ENCODE data around the gene GOLGA6L7.
"Not testable (repeated sequence)": the region's sequence is repeated elsewhere in the genome, so short reads cannot be mapped to it uniquely, and the experiment has no call there.

Gene GOLGA6L7

GRCh38 chr15:28853654-28854053 is 5.2 kb upstream of the GOLGA6L7 start:
- DNase-seq; in situ Hi-C loops (cut with MboI; ENCODE audit: low pct_unique_long_range_greater_than_20kb, low sequenced_read_pairs): not testable (repeated sequence)

GRCh38 chr15:28849766-28850165 is 1.3 kb upstream of the GOLGA6L7 start:
- in situ Hi-C loops (cut with MboI; ENCODE audit: low pct_unique_long_range_greater_than_20kb, low sequenced_read_pairs), result not testable (repeated sequence)

GRCh38 chr15:28849271-28849670 is 827 bp upstream of the GOLGA6L7 start:
- DNase-seq; in situ Hi-C loops (cut with MboI; ENCODE audit: low pct_unique_long_range_greater_than_20kb, low sequenced_read_pairs): not testable (repeated sequence)

More at GRCh38 chr15:28849766-28850165, 1.3 kb upstream of the GOLGA6L7 start:
- DNase-seq, result not testable (repeated sequence)

GRCh38 chr15:28847959-28848358 is 485 bp downstream of the GOLGA6L7 start:
- DNase-seq; in situ Hi-C loops (cut with MboI; ENCODE audit: low pct_unique_long_range_greater_than_20kb, low sequenced_read_pairs): not testable (repeated sequence)

- DNase-seq; in situ Hi-C loops (cut with MboI; ENCODE audit: low pct_unique_long_range_greater_than_20kb, low sequenced_read_pairs): not testable (repeated sequence)
Measured at GRCh38 chr15:28847247-28847646, 1.2 kb downstream of the GOLGA6L7 start.

- DNase-seq; in situ Hi-C loops (cut with MboI; ENCODE audit: low pct_unique_long_range_greater_than_20kb, low sequenced_read_pairs): not testable (repeated sequence)
Measured at GRCh38 chr15:28844147-28844546, 4.3 kb downstream of the GOLGA6L7 start.

GRCh38 chr15:28843520-28843919 is 4.9 kb downstream of the GOLGA6L7 start:
- in situ Hi-C loops (cut with MboI; ENCODE audit: low pct_unique_long_range_greater_than_20kb, low sequenced_read_pairs); DNase-seq: not testable (repeated sequence)

GRCh38 chr15:28842210-28842609 is 6.2 kb downstream of the GOLGA6L7 start:
- DNase-seq; in situ Hi-C loops (cut with MboI; ENCODE audit: low pct_unique_long_range_greater_than_20kb, low sequenced_read_pairs): not testable (repeated sequence)

- DNase-seq; in situ Hi-C loops (cut with MboI; ENCODE audit: low pct_unique_long_range_greater_than_20kb, low sequenced_read_pairs): not testable (repeated sequence)
Measured at GRCh38 chr15:28840285-28840684, 8.2 kb downstream of the GOLGA6L7 start.

GRCh38 chr15:28834957-28835585 is 13.4 kb downstream of the GOLGA6L7 start:
- in situ Hi-C loops (cut with MboI; ENCODE audit: low pct_unique_long_range_greater_than_20kb, low sequenced_read_pairs); DNase-seq: not testable (repeated sequence)

GRCh38 chr15:28831897-28832587 is 16.4 kb downstream of the GOLGA6L7 start:
- DNase-seq, result peak; percentile 91
- in situ Hi-C loops (cut with MboI; ENCODE audit: low pct_unique_long_range_greater_than_20kb, low sequenced_read_pairs), result not testable (repeated sequence)

GRCh38 chr15:28821420-28821819 is 27.0 kb downstream of the GOLGA6L7 start:
- DNase-seq; in situ Hi-C loops (cut with MboI; ENCODE audit: low pct_unique_long_range_greater_than_20kb, low sequenced_read_pairs): not testable (repeated sequence)

GRCh38 chr15:28819930-28820295 is 28.5 kb downstream of the GOLGA6L7 start:
- in situ Hi-C loops (cut with MboI; ENCODE audit: low pct_unique_long_range_greater_than_20kb, low sequenced_read_pairs); DNase-seq: not testable (repeated sequence)

- DNase-seq; in situ Hi-C loops (cut with MboI; ENCODE audit: low pct_unique_long_range_greater_than_20kb, low sequenced_read_pairs): not testable (repeated sequence)
Measured at GRCh38 chr15:28819019-28819929, 29.2 kb downstream of the GOLGA6L7 start.

GRCh38 chr15:28818168-28818567 is 30.3 kb downstream of the GOLGA6L7 start:
- in situ Hi-C loops (cut with MboI; ENCODE audit: low pct_unique_long_range_greater_than_20kb, low sequenced_read_pairs); DNase-seq: not testable (repeated sequence)

GRCh38 chr15:28814059-28814458 is 34.4 kb downstream of the GOLGA6L7 start:
- in situ Hi-C loops (cut with MboI; ENCODE audit: low pct_unique_long_range_greater_than_20kb, low sequenced_read_pairs); DNase-seq: not testable (repeated sequence)

GRCh38 chr15:28813392-28813791 is 35.1 kb downstream of the GOLGA6L7 start:
- in situ Hi-C loops (cut with MboI; ENCODE audit: low pct_unique_long_range_greater_than_20kb, low sequenced_read_pairs), result not testable (repeated sequence)

GRCh38 chr15:28811852-28812550 is 36.4 kb downstream of the GOLGA6L7 start:
- in situ Hi-C loops (cut with MboI; ENCODE audit: low pct_unique_long_range_greater_than_20kb, low sequenced_read_pairs); DNase-seq: not testable (repeated sequence)

More at GRCh38 chr15:28813392-28813791, 35.1 kb downstream of the GOLGA6L7 start:
- not testable (repeated sequence) for DNase-seq

- in situ Hi-C loops (cut with MboI; ENCODE audit: low pct_unique_long_range_greater_than_20kb, low sequenced_read_pairs); DNase-seq: not testable (repeated sequence)
Measured at GRCh38 chr15:28810444-28810843, 38.0 kb downstream of the GOLGA6L7 start.

Data from KBM-7 (cell line).